ENCODE measurements around the gene GZF1. TPM values are rescaled to one million over a fixed set of nuclear protein-coding genes. Genes with fewer than 3 reads are reported as not detected.

Gene GZF1
- total and polyA plus RNA-seq, 2 experiments from 2014 or later, result 5.9 to 11.0 TPM

- H3K9me2 ChIP-seq (ENCODE audit: insufficient read depth), result no peaks in the 10 kb centered on the region
- no peak overlapping the region for H2AFZ ChIP-seq
- H3K27me3 ChIP-seq (replicated peaks; ENCODE audit: insufficient read depth), result no peaks in the 10 kb centered on the region
- WGBS, 2 experiments (ENCODE audit: low coverage in 1 of 2, low lambda C conversion rate in 2 of 2, missing lambda C conversion rate in 2 of 2), result 19 to 22% methylated on average over 9 of the region's 9 CpGs
- H3K4me2 ChIP-seq (ENCODE audit: unreplicated experiment), result no peak overlapping the region
- H4K20me1 ChIP-seq (ENCODE audit: insufficient read depth), result no peaks in the 10 kb centered on the region
- TF ChIP-seq EZH2phosphoT487 (IDR thresholded peaks at IDR 0.05; ENCODE audit: insufficient read depth, low read depth) (no peak), EZH2 (IDR thresholded peaks at IDR 0.05; ENCODE audit: insufficient read depth, poor library complexity, severe bottlenecking) (no peak)
- H3K4me1 ChIP-seq (ENCODE audit: insufficient read depth), result no peaks in the 10 kb centered on the region
- no peak overlapping the region for H3K27ac ChIP-seq
- H3K36me3 ChIP-seq (ENCODE audit: low read depth), result no peaks in the 10 kb centered on the region
- H3K9ac ChIP-seq, result no peak overlapping the region
- no peak overlapping the region for H3K4me3 ChIP-seq
- no peaks in the 10 kb centered on the region for H3F3A ChIP-seq (ENCODE audit: insufficient read depth)
- H3K79me2 ChIP-seq (ENCODE audit: insufficient read depth), result no peaks in the 10 kb centered on the region
- no peaks in the 10 kb centered on the region for H3K9me3 ChIP-seq (ENCODE audit: low read depth)
- peak; percentile 76 for DNase-seq
- in situ Hi-C loops (cut with MboI), result loop anchor here (5.0 to 25.0 kb wide), 2 partner anchors 648 to 1003 kb away; no protein-coding TSS in a partner anchor
These were observed 21.5 kb upstream of the GZF1 start for GRCh38 chr20:23340524-23340923.

GRCh38 chr20:23341073-23341472, 20.9 kb upstream of the GZF1 start:
- no peak for DNase-seq
- Histone ChIP-seq H2AFZ (no peak overlapping the region), H3K9me3 (ENCODE audit: low read depth) (no peaks in the 10 kb centered on the region), H3K4me2 (ENCODE audit: unreplicated experiment) (no peak overlapping the region), H3F3A (ENCODE audit: insufficient read depth) (no peaks in the 10 kb centered on the region), H3K9me2 (ENCODE audit: insufficient read depth) (no peaks in the 10 kb centered on the region), H3K27me3 (replicated peaks; ENCODE audit: insufficient read depth) (no peaks in the 10 kb centered on the region), H3K79me2 (ENCODE audit: insufficient read depth) (no peaks in the 10 kb centered on the region), H3K27ac (no peak overlapping the region), H3K4me3 (no peak overlapping the region), H3K36me3 (ENCODE audit: low read depth) (no peaks in the 10 kb centered on the region), H3K9ac (no peak overlapping the region), H3K4me1 (ENCODE audit: insufficient read depth) (no peaks in the 10 kb centered on the region), H4K20me1 (ENCODE audit: insufficient read depth) (no peaks in the 10 kb centered on the region)
- in situ Hi-C loops (cut with MboI), result loop anchor here (5.0 to 25.0 kb wide), 2 partner anchors 649 to 1004 kb away; no protein-coding TSS in a partner anchor
- TF ChIP-seq EZH2 (IDR thresholded peaks at IDR 0.05; ENCODE audit: insufficient read depth, poor library complexity, severe bottlenecking) (no peak), EZH2phosphoT487 (IDR thresholded peaks at IDR 0.05; ENCODE audit: insufficient read depth, low read depth) (no peak)
- WGBS, 2 experiments (ENCODE audit: low coverage in 1 of 2, low lambda C conversion rate in 2 of 2, missing lambda C conversion rate in 2 of 2), result 39 to 46% methylated on average over 2 of the region's 2 CpGs

- no peak for DNase-seq
- no peaks in the 10 kb centered on the region for H3K9me3 ChIP-seq (ENCODE audit: low read depth)
- no peak overlapping the region for H3K27ac ChIP-seq
- H4K20me1 ChIP-seq (ENCODE audit: insufficient read depth), result no peaks in the 10 kb centered on the region
- H3K79me2 ChIP-seq (ENCODE audit: insufficient read depth), result no peaks in the 10 kb centered on the region
- no peak overlapping the region for H2AFZ ChIP-seq
- in situ Hi-C loops (cut with MboI), result loop anchor here (5.0 to 25.0 kb wide), 2 partner anchors 651 to 1006 kb away; no protein-coding TSS in a partner anchor
- no peaks in the 10 kb centered on the region for H3K27me3 ChIP-seq (replicated peaks; ENCODE audit: insufficient read depth)
- no peak overlapping the region for H3K4me2 ChIP-seq (ENCODE audit: unreplicated experiment)
- H3K9me2 ChIP-seq (ENCODE audit: insufficient read depth), result no peaks in the 10 kb centered on the region
- TF ChIP-seq EZH2phosphoT487 (IDR thresholded peaks at IDR 0.05; ENCODE audit: insufficient read depth, low read depth) (no peak), EZH2 (IDR thresholded peaks at IDR 0.05; ENCODE audit: insufficient read depth, poor library complexity, severe bottlenecking) (no peak)
- WGBS, 2 experiments (ENCODE audit: low coverage in 1 of 2, low lambda C conversion rate in 2 of 2, missing lambda C conversion rate in 2 of 2), result 79 to 89% methylated on average over 1 of the region's 1 CpG
- no peak overlapping the region for H3K4me3 ChIP-seq
- no peak overlapping the region for H3K9ac ChIP-seq
- no peaks in the 10 kb centered on the region for H3K4me1 ChIP-seq (ENCODE audit: insufficient read depth)
- H3F3A ChIP-seq (ENCODE audit: insufficient read depth), result no peaks in the 10 kb centered on the region
- no peaks in the 10 kb centered on the region for H3K36me3 ChIP-seq (ENCODE audit: low read depth)
These were observed 18.4 kb upstream of the GZF1 start for GRCh38 chr20:23343590-23343989.

- TF ChIP-seq EZH2 (IDR thresholded peaks at IDR 0.05; ENCODE audit: insufficient read depth, poor library complexity, severe bottlenecking), result no peak
- TF ChIP-seq EZH2phosphoT487 (IDR thresholded peaks at IDR 0.05; ENCODE audit: insufficient read depth, low read depth), result no peak
- Histone ChIP-seq H3K9ac (no peak overlapping the region), H3K9me2 (ENCODE audit: insufficient read depth) (no peaks in the 10 kb centered on the region), H4K20me1 (ENCODE audit: insufficient read depth) (no peaks in the 10 kb centered on the region), H3K79me2 (ENCODE audit: insufficient read depth) (no peaks in the 10 kb centered on the region), H3F3A (ENCODE audit: insufficient read depth) (peaks cover 4% of the 10 kb centered on the region), H3K4me3 (no peak overlapping the region), H3K27ac (no peak overlapping the region), H3K36me3 (ENCODE audit: low read depth) (no peaks in the 10 kb centered on the region), H3K9me3 (ENCODE audit: low read depth) (no peaks in the 10 kb centered on the region), H3K4me1 (ENCODE audit: insufficient read depth) (peaks cover 5% of the 10 kb centered on the region), H3K4me2 (ENCODE audit: unreplicated experiment) (no peak overlapping the region), H3K27me3 (replicated peaks; ENCODE audit: insufficient read depth) (no peaks in the 10 kb centered on the region), H2AFZ (no peak overlapping the region)
- 66 to 72% methylated on average over 5 of the region's 5 CpGs for WGBS, 2 experiments (ENCODE audit: low coverage in 1 of 2, low lambda C conversion rate in 2 of 2, missing lambda C conversion rate in 2 of 2)
- no peak for DNase-seq
- in situ Hi-C loops (cut with MboI), result loop anchor here (5.0 to 25.0 kb wide), 2 partner anchors 652 to 1007 kb away; no protein-coding TSS in a partner anchor
These were observed 17.6 kb upstream of the GZF1 start for GRCh38 chr20:23344336-23344735.

Data from GM23248 (cell line).